Measurements from ENCODE around the gene SEPTIN2.

- TF ChIP-seq CTCF (IDR thresholded peaks at IDR 0.05) = no peak
- TF ChIP-seq POLR2A (IDR thresholded peaks at IDR 0.05) = no peak
- TF ChIP-seq POLR2AphosphoS5 (IDR thresholded peaks at IDR 0.05) = no peak
These were observed 84.5 kb downstream of the SEPTIN2 start for GRCh38 chr2:241399941-241400922.

All from breast epithelium (tissue), 3 donors.